T follicular helper cell (primary cell): ENCODE data around the gene RBM19.

Experiments used
- DNase-seq: peaks from one replicate; pipeline ENCODE4 v3.0.0-alpha.2; 2020; ENCODE audit warnings: low read depth

RBM19 gene

DNA sequence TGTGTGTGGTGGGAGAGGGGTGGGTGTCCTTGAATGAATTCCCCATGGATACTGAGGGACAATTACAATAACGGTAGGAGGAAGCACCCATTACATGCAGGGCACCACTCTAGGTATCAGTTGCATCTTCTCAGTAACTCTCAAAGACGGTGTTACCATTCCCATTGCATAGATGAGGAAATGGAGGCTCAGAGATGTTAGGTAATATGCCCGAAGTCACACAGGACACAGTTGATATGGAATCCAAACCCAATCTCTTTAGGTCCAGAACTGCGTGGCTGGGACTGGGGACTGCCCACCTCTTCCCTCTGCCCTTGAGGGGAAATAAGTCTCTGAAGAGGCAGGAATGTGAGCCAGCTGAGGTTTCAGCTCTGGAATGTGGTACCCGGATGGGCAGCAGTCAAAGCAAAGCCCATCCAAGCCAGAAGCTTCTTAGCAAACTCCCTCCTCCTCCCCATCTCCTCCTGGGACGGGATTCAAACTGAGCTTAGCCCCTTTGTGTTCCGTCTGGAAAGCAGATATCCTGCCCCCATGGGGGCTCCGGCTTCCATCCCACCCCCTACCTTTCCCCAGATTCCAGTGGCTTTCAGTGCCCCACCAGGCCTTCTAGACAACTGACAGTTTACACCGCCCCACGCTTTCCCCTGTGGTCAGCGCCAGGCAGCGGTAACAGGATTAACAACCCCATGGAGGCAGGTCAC, 187.5 kb downstream of the RBM19 start:
- DNase-seq, result no peak

DNA sequence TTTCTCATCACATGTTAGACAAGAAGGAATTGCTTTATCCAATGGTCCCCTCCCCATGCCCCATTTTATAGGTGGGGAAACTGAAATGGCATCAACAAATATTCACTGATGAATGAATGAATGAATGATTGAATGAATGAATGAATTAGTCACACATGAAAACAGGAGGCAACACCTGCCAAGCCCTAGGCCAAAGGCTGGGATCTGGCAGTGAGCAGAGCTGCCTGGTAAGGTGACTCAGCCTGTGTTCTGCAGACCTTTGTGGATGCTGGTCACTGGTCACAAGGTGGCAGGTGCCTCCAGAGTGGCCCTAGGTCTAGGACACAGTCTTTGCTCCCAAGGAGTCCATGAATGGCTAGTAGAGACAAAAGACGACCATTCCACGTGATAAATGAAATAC, 188.4 kb downstream of the RBM19 start:
- no peak for DNase-seq

DNA sequence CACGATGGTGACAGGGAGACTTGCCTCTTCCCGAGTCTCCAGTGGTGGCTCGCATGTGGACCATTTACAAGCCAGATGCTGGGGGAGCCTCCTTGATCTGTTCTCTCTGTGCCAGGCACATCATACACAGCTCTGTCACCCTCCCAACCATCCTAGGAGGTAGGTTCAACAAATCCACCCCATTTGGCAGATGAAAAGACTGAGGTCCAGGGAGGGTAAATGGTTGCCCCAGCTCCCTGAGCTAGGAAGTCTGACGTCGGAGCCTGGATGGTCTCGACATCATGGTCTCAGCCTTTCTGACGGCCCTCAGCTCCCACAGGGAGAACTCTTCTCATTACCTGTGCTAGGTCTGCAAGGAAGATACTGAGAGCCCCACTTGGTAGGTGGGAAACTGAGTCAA, 189.6 kb downstream of the RBM19 start:
- DNase-seq, result no peak

DNA sequence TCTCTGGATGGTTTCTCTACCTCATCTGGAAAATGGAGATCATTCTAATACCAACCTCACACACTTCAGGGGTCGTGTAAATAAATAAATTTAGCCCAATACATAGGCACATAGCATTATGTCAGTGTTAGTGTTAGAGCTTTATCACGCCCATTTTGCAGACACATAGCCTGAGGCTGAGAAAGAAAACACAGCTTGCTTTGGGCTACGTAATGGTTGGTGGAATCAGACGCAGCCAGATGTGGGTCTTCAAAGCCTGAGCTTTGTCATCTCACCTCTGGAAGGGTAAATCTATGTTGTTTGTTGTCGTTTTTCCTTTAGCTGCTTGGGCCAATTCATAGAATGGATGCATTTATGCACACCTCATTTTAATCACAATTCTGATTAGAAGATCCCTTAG, 191.6 kb downstream of the RBM19 start:
- no peak for DNase-seq

DNA sequence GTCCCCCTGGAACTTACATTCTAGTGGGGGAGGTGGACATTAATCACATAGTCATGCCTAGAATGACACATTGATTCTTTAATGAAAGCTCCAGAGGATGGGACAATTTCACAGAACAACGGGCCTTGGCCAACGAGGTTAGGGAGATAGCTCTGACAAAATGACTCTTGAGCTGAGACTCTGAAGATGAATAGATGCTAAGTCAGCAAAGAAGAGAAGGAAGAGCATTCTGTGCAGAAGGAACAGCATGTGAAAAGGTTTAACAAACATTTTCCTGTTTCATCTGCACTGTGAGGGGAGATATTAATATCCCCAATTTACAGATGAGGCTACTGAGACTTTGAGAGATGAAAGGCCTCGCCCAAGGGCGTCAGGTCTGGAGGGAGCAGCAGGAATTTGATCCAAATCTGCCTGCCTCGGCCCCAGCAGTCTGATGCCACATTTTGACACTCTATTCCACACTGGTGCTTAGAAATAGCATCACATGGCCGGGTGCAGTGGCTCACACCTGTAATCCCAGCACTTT, 193.6 kb downstream of the RBM19 start:
- DNase-seq, result no peak

DNA sequence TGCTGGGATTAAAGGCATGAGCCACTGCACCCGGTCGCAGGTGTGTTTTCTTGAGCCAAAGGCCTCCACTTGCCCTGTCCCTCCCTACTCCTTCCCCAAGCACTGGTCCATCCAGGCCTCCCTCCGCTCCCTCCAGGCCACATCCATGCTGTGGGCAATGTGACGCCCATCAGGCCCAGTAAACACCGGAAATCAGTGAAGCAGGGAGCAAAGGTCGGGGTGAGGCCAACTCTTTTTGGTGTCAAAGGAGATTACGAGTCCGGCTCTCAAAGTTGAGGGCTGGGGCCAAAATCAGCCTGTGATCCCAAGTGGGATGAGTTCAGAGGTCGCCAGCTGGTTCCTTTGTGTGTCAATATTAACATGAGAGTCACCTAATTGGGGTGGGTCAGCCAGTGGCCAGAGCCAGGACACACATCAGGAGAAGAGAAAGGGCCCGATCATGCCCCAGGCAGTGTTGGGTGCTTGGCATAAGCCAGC, 195.7 kb downstream of the RBM19 start:
- no peak for DNase-seq

DNA sequence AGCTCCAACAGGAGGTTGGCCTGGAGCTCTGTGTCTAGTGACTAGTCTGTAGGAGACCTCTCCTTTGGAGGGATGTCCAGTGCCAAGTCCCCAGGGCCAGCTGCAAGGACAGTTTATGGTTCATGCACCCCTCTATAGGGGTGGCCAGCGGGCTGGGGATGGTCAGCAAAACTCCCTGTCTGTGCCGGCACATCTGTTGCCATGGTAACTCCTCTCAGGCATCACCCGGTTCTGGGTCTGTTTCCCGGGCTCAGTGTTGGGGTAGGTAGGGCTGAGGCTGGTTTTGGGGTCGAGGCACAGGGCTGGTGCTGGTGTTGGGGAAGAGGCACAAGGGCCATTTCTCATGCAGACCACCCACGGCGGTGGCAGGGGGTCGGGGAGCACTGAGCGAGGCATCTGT, 196.8 kb downstream of the RBM19 start:
- DNase-seq, result no peak

DNA sequence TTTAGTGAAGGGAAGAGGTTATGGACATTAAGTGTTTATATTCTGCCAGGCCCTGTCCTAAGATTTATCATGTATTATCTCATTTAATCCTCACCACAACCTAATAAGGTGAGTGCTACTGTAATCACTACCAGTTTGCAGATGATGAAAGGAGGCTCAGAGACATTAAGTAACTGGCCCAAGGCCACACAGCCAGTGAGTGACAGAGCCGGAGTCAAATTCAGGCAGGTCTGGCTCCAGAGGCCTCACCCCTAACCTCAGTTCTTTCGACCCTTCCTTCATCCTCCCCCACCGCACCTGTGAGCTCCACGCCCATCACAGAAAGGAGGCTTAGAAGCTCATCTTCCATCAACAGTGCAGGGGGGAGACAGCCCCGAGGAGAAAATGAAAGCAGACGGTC, 197.3 kb downstream of the RBM19 start:
- DNase-seq, result no peak

DNA sequence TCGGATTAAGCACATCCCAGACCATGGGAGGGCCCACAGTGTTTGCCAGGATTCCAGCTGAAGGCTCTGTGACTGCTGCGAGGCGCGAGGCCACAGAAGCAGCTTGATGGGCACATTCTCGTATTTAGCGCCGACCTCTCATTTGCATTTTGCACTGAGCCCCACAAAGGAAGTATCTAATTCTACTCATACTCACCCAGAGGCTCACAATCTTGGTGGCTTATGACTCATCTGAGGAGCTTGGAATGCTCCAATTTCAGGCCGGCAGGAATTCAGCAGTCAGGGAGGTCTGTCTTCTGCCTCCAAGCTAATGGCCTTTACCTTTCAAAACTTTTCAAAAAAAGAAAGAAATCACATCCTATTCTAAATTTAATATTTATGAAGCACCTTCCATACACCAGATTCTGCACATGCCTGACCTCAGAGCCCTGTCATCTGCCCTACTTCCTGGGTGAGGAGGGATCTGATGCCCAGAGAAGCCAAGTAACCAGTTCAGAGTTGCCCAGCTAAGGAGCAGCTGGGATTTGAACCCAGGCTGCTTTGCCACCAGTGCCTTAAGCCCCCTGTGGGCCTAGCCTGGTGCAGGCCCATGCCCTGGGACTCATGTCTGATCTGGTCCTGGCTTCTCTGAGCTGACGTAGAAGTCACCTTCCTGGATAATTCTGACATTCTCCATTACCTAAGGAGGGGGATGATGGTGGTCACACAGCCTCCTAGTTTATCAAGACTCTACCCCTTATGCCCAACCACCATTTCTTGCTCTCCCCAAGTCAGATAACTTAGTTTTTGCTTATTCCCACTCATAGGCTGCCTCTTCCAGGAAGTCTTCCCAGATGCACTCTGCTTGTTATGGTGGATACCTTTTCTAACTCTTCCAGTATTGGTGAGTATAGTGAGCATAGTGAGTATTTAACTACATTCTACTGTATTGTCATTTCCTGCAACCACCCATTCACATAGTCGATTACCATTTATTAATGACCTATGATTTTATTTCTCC, 198.9 kb downstream of the RBM19 start:
- DNase-seq, result no peak
